IMR-90 (cell line): Measurements from ENCODE around the gene BHLHE23. TPM values are rescaled to one million over a fixed set of nuclear protein-coding genes. Genes with fewer than 3 reads are reported as not detected.

Experiments used
- ATAC-seq: fragments of 200-7000 bp; cut with Tn5 transposase; 2 replicates; pipeline ENCODE4 v1.9.1; 2020; ENCODE audit warnings: low read depth, mild to moderate bottlenecking, moderate library complexity
- BruUV-seq: library from RNA; stranded (reverse); fragments of 400-500 nt; replicated peaks from 2 replicates; lab custom pipeline; 2021; lab: Mats Ljungman, UMichigan
- CTCF ChIA-PET: fragments of 300-600 bp; formaldehyde crosslinking; extraction: SDS; loops from one replicate; lab custom pipeline; 2021; ENCODE audit warnings: antibody characterized with exemption; lab: Yijun Ruan, JAX
- POLR2A ChIA-PET: fragments of 300-600 bp; sonication (Branson Sonifier 250); formaldehyde crosslinking; loops from one replicate; lab custom pipeline; 2022; ENCODE audit warnings: antibody characterized with exemption; ENCODE audit not compliant: unreplicated experiment; lab: Charles Lee
- DNase-seq: peaks from one replicate; pipeline ENCODE4 v3.0.0; 2013
- H2AFZ ChIP-seq: replicated peaks from 2 replicates; pipeline ENCODE3; 2013; ENCODE audit warnings: low read length, mild to moderate bottlenecking; ENCODE audit not compliant: poor library complexity
- H2AK5ac ChIP-seq: 2 replicates; pipeline ENCODE4 v1.6.1; 2013; ENCODE audit warnings: low read depth, low read length, inconsistent platforms
- H2AK9ac ChIP-seq: replicated peaks from 2 replicates; pipeline ENCODE3; 2013; ENCODE audit warnings: mild to moderate bottlenecking, low read depth, low read length, moderate library complexity; ENCODE audit not compliant: poor library complexity
- H2BK120ac ChIP-seq: 2 replicates; pipeline ENCODE4 v1.6.1; 2013; ENCODE audit warnings: low read depth, low read length, inconsistent platforms
- H2BK15ac ChIP-seq: 3 replicates; pipeline ENCODE4 v1.6.1; 2013; ENCODE audit warnings: low read depth, low read length, inconsistent platforms
- H2BK20ac ChIP-seq: 2 replicates; pipeline ENCODE4 v1.6.1; 2013; ENCODE audit warnings: low read depth, mild to moderate bottlenecking, inconsistent platforms, low read length, moderate library complexity
- H2BK5ac ChIP-seq: 2 replicates; pipeline ENCODE4 v1.6.1; 2013; ENCODE audit warnings: mild to moderate bottlenecking, low read depth, low read length, inconsistent platforms; ENCODE audit not compliant: poor library complexity, severe bottlenecking
- H3K14ac ChIP-seq: replicated peaks from 2 replicates; pipeline ENCODE4 v1.6.1; 2013; ENCODE audit warnings: low read depth, low read length, inconsistent platforms
- H3K18ac ChIP-seq: 2 replicates; pipeline ENCODE4 v1.6.1; 2013; ENCODE audit warnings: low read depth, low read length, control low read depth
- H3K23ac ChIP-seq: 2 replicates; pipeline ENCODE4 v1.6.1; 2013; ENCODE audit warnings: low read depth, low read length, inconsistent platforms
- H3K27ac ChIP-seq: 2 replicates; pipeline ENCODE4 v1.5.1; 2013; ENCODE audit warnings: mild to moderate bottlenecking, control low read depth, low read length; ENCODE audit not compliant: insufficient read depth
- H3K27me3 ChIP-seq: 2 replicates; pipeline ENCODE4 v1.6.1; 2013; ENCODE audit warnings: low read length; ENCODE audit not compliant: control insufficient read depth, insufficient read depth
- H3K36me3 ChIP-seq: 2 replicates; pipeline ENCODE4 v1.6.1; 2013; ENCODE audit warnings: low read length, mixed read lengths; ENCODE audit not compliant: control insufficient read depth, insufficient read depth
- H3K4ac ChIP-seq: 2 replicates; pipeline ENCODE4 v1.6.1; 2013; ENCODE audit warnings: low read depth, low read length, inconsistent platforms
- H3K4me1 ChIP-seq: 2 replicates; pipeline ENCODE4 v1.6.1; 2013; ENCODE audit warnings: low read length, mixed read lengths; ENCODE audit not compliant: control insufficient read depth, insufficient read depth
- H3K4me2 ChIP-seq: 2 replicates; pipeline ENCODE4 v1.6.1; 2013; ENCODE audit warnings: low read depth, mild to moderate bottlenecking, control low read depth, low read length, moderate library complexity
- H3K4me3 ChIP-seq: 2 replicates; pipeline ENCODE4 v1.5.1; 2013; ENCODE audit warnings: low read depth, mild to moderate bottlenecking, control low read depth, low read length, moderate library complexity; ENCODE audit not compliant: insufficient read depth
- H3K56ac ChIP-seq: 2 replicates; pipeline ENCODE4 v1.6.1; 2013; ENCODE audit warnings: low read length, inconsistent platforms; ENCODE audit not compliant: insufficient read depth; ENCODE audit errors: extremely low read depth
- H3K79me1 ChIP-seq, 2 experiments: 2 replicates each; pipeline ENCODE4 v1.6.1; 2013; ENCODE audit warnings: low read length in 2 of 2, inconsistent platforms in 1 of 2, low read depth in 1 of 2
- H3K9ac ChIP-seq: 2 replicates; pipeline ENCODE4 v1.6.1; 2013; ENCODE audit warnings: low read depth, low read length, control low read depth
- H3K9me1 ChIP-seq: 2 replicates; pipeline ENCODE4 v1.6.1; 2013; ENCODE audit warnings: low read length, inconsistent platforms; ENCODE audit not compliant: insufficient read depth
- H3K9me3 ChIP-seq: 2 replicates; pipeline ENCODE4 v1.6.1; 2013; ENCODE audit warnings: low read length; ENCODE audit not compliant: control insufficient read depth, insufficient read depth
- H4K20me1 ChIP-seq: 2 replicates; pipeline ENCODE4 v1.6.1; 2013; ENCODE audit warnings: low read length, inconsistent platforms; ENCODE audit not compliant: insufficient read depth
- H4K5ac ChIP-seq: 2 replicates; pipeline ENCODE4 v1.6.1; 2013; ENCODE audit warnings: mild to moderate bottlenecking, low read depth, low read length, control low read depth
- H4K8ac ChIP-seq, 2 experiments: 2 replicates each; pipeline ENCODE4 v1.6.1; 2013; ENCODE audit warnings: low read depth in 2 of 2, low read length in 2 of 2, control low read depth in 1 of 2, inconsistent platforms in 1 of 2
- H4K91ac ChIP-seq: 2 replicates; pipeline ENCODE4 v1.6.1; 2013; ENCODE audit warnings: low read depth, low read length, inconsistent platforms; ENCODE audit not compliant: insufficient read depth
- CEBPB ChIP-seq: IDR thresholded peaks from 2 replicates; pipeline ENCODE4 v1.6.1; 2012; ENCODE audit warnings: low read depth, low read length, improper control_type of control experiment
- CHD1 ChIP-seq: IDR thresholded peaks from 2 replicates; pipeline ENCODE4 v1.6.1; 2012; ENCODE audit warnings: low read depth, low read length, improper control_type of control experiment
- FOS ChIP-seq: fragments of 150-350 bp; IDR thresholded peaks from 2 replicates; pipeline ENCODE4 v1.6.1; 2016; ENCODE audit warnings: low read depth, low read length
- MAFK ChIP-seq: IDR thresholded peaks from 2 replicates; pipeline ENCODE4 v1.6.1; 2012; ENCODE audit warnings: low read depth, low read length, improper control_type of control experiment
- MAZ ChIP-seq: IDR thresholded peaks from 2 replicates; pipeline ENCODE4 v1.6.1; 2012; ENCODE audit warnings: low read depth, mild to moderate bottlenecking, low read length, improper control_type of control experiment, moderate library complexity, borderline replicate concordance
- MXI1 ChIP-seq: IDR thresholded peaks from 2 replicates; pipeline ENCODE4 v1.6.1; 2012; ENCODE audit warnings: low read depth, mild to moderate bottlenecking, low read length, moderate library complexity, borderline replicate concordance
- POLR2A ChIP-seq: IDR thresholded peaks from 2 replicates; pipeline ENCODE4 v1.6.1; 2012; ENCODE audit warnings: mild to moderate bottlenecking, low read depth, low read length
- RAD21 ChIP-seq: IDR thresholded peaks from 2 replicates; pipeline ENCODE4 v1.6.1; 2012; ENCODE audit warnings: low read length, improper control_type of control experiment
- RCOR1 ChIP-seq: IDR thresholded peaks from 2 replicates; pipeline ENCODE4 v1.6.1; 2012; ENCODE audit warnings: mild to moderate bottlenecking, low read length, improper control_type of control experiment; ENCODE audit not compliant: insufficient replicate concordance
- RFX5 ChIP-seq: IDR thresholded peaks from 2 replicates; pipeline ENCODE4 v1.8.0; 2012; ENCODE audit warnings: low read depth, mild to moderate bottlenecking, low read length, moderate library complexity
- WGBS, 2 experiments: methylation state at CpG; one replicate each; pipeline versions ENCODE4 v1.1.5 to v1.1.7; 2013; ENCODE audit warnings: missing lambda C conversion rate in 2 of 2; ENCODE audit not compliant: insufficient read length in 1 of 2; ENCODE audit errors: extremely low coverage in 2 of 2; 5-methylcytosine and 5-hydroxymethylcytosine counted together
- dilution Hi-C: fragments of 300-500 bp; cut with HindIII; formaldehyde crosslinking; loops from one replicate; pipeline ENCODE4 v1.14.3; 2018; ENCODE audit warnings: low sequenced_read_pairs; ENCODE audit not compliant: unreplicated experiment
- in situ Hi-C: fragments of 300-500 bp; cut with MboI; formaldehyde crosslinking; loops from 3 replicates; pipeline ENCODE4 v1.14.3; 2019; ENCODE audit warnings: low sequenced_read_pairs, inconsistent platforms, mixed read lengths
- intact Hi-C: fragments of 100-400 bp; cut with micrococcal nuclease; formaldehyde crosslinking; loops from 2 replicates; pipeline ENCODE4 v1.10.0; 2022
- polyA plus RNA-seq, 3 experiments: library from polyadenylated mRNA; depleted of rRNA; stranded (reverse); fragments of >200 nt; gene quantifications; 2 replicates each; pipeline ENCODE4 v1.2.3, GENCODE V29; 2012; ENCODE audit warnings: low replicate concordance in 1 of 3
- total RNA-seq: library from RNA; depleted of rRNA; stranded (reverse); fragments of >200 nt; gene quantifications from 2 replicates; pipeline ENCODE4 v1.2.3, GENCODE V29; 2012
- TF ChIP-seq, protein P1 (sequence below): conservative IDR thresholded peaks from 2 replicates; pipeline ENCODE4 v1.5.1; 2012; ENCODE audit warnings: mild to moderate bottlenecking, low read depth, low read length, improper control_type of control experiment
- TF ChIP-seq, protein P2 (sequence below): fragments of 150-350 bp; IDR thresholded peaks from 2 replicates; pipeline ENCODE4 v1.6.1; 2017; ENCODE audit warnings: mild to moderate bottlenecking, antibody characterized with exemption, low read length, low read depth
- TF ChIP-seq, protein P3 (sequence below): fragments of 150-350 bp; IDR thresholded peaks from 2 replicates; pipeline ENCODE4 v1.6.1; 2016; ENCODE audit warnings: low read depth, mild to moderate bottlenecking, low read length, moderate library complexity, borderline replicate concordance

Gene BHLHE23
- total and polyA plus RNA-seq, 2 of the 4 experiments (the other 2 are of a cell fraction) = not detected

- Histone ChIP-seq H2BK120ac (no peak overlapping the region), H3K79me1 (no peaks in the 10 kb centered on the region), H2AK5ac (no peak overlapping the region), H3K23ac (no peak overlapping the region), H3K27me3 (peaks cover 67% of the 10 kb centered on the region), H4K5ac (no peak overlapping the region), H3K4ac (no peak overlapping the region), H2AFZ (no peak overlapping the region), H2BK20ac (no peak overlapping the region), H3K9ac (no peak overlapping the region), H3K9me1 (no peaks in the 10 kb centered on the region), H3K9me3 (no peaks in the 10 kb centered on the region), H3K36me3 (no peaks in the 10 kb centered on the region), H2BK15ac (no peak overlapping the region), H4K91ac (no peak overlapping the region), H2AK9ac (no peak overlapping the region), H2BK5ac (no peak overlapping the region), H3K4me1 (no peaks in the 10 kb centered on the region), H3K18ac (no peak overlapping the region), H3K27ac (no peak overlapping the region), H3K4me3 (no peak overlapping the region), H4K8ac (no peak overlapping the region), H3K56ac (no peak overlapping the region), H4K20me1 (no peaks in the 10 kb centered on the region), H3K4me2 (no peak overlapping the region), H3K14ac (no peak overlapping the region)
- DNase-seq (no peak), ATAC-seq (no peak)
- POLR2A ChIA-PET = no interaction called here
- TF ChIP-seq CHD1 (no peak), RCOR1 (no peak), MAFK (no peak), MXI1 (no peak), POLR2A (no peak), RAD21 (no peak), FOS (no peak), CEBPB (no peak), RFX5 (no peak), MAZ (no peak)
- TF ChIP-seq, protein P1, sequence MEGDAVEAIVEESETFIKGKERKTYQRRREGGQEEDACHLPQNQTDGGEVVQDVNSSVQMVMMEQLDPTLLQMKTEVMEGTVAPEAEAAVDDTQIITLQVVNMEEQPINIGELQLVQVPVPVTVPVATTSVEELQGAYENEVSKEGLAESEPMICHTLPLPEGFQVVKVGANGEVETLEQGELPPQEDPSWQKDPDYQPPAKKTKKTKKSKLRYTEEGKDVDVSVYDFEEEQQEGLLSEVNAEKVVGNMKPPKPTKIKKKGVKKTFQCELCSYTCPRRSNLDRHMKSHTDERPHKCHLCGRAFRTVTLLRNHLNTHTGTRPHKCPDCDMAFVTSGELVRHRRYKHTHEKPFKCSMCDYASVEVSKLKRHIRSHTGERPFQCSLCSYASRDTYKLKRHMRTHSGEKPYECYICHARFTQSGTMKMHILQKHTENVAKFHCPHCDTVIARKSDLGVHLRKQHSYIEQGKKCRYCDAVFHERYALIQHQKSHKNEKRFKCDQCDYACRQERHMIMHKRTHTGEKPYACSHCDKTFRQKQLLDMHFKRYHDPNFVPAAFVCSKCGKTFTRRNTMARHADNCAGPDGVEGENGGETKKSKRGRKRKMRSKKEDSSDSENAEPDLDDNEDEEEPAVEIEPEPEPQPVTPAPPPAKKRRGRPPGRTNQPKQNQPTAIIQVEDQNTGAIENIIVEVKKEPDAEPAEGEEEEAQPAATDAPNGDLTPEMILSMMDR = no peak
- TF ChIP-seq, protein P2, sequence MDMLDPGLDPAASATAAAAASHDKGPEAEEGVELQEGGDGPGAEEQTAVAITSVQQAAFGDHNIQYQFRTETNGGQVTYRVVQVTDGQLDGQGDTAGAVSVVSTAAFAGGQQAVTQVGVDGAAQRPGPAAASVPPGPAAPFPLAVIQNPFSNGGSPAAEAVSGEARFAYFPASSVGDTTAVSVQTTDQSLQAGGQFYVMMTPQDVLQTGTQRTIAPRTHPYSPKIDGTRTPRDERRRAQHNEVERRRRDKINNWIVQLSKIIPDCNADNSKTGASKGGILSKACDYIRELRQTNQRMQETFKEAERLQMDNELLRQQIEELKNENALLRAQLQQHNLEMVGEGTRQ = no peak
- TF ChIP-seq, protein P3, sequence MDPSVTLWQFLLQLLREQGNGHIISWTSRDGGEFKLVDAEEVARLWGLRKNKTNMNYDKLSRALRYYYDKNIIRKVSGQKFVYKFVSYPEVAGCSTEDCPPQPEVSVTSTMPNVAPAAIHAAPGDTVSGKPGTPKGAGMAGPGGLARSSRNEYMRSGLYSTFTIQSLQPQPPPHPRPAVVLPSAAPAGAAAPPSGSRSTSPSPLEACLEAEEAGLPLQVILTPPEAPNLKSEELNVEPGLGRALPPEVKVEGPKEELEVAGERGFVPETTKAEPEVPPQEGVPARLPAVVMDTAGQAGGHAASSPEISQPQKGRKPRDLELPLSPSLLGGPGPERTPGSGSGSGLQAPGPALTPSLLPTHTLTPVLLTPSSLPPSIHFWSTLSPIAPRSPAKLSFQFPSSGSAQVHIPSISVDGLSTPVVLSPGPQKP = no peak
- in situ Hi-C loops = no loop called here
- CTCF ChIA-PET = no interaction called here
- dilution Hi-C loops = no loop called here
- intact Hi-C loops = no loop called here
- WGBS, 2 experiments = 82% methylated on average over 5 of the region's 10 CpGs; no CpG with 5 or more reads in 1 of the 2 experiments
- no TSS peak for BruUV-seq
These were observed 19.6 kb downstream of the BHLHE23 start for GRCh38 chr20:62987114-62987513.
